Lung (tissue), 12 donors: ENCODE measurements around the gene DYNC2LI1. TPM values are rescaled to one million over a fixed set of nuclear protein-coding genes. Genes with fewer than 3 reads are reported as not detected.

Experiments
- ATAC-seq: fragments of 200-7000 bp; cut with Tn5 transposase; one replicate; pipeline ENCODE4 v1.9.1; 2020; ENCODE audit warnings: moderate number of reproducible peaks; ENCODE audit not compliant: insufficient read depth, low FRiP score
- DNase-seq, 3 donors: peaks; one replicate each; pipeline ENCODE4 v3.0.0-alpha.2; 2013 to 2017
- H3K27ac ChIP-seq, 2 donors: one replicate each; pipeline ENCODE4 v1.5.1; 2013; ENCODE audit warnings: mild to moderate bottlenecking in 2 of 2, moderate library complexity in 2 of 2, control low read depth in 1 of 2, inconsistent platforms in 1 of 2, low read depth in 1 of 2, low read length in 1 of 2
- H3K27me3 ChIP-seq, 3 donors: one replicate each; pipeline ENCODE4 v1.5.1; 2013; ENCODE audit warnings: low read length in 2 of 3; ENCODE audit not compliant: control insufficient read depth in 3 of 3, insufficient read depth in 3 of 3
- H3K36me3 ChIP-seq, 4 donors: one replicate each; pipeline ENCODE4 v1.5.1; 2013; ENCODE audit warnings: low read length in 4 of 4, mild to moderate bottlenecking in 1 of 4, moderate library complexity in 1 of 4; ENCODE audit not compliant: control insufficient read depth in 4 of 4, insufficient read depth in 4 of 4
- H3K4me1 ChIP-seq, 5 donors: one replicate each; pipeline ENCODE4 v1.5.1; 2013; ENCODE audit warnings: low read length in 5 of 5, mild to moderate bottlenecking in 2 of 5, moderate library complexity in 1 of 5; ENCODE audit not compliant: control insufficient read depth in 5 of 5, insufficient read depth in 5 of 5
- H3K4me3 ChIP-seq: one replicate; pipeline ENCODE4 v1.5.1; 2013; ENCODE audit warnings: mild to moderate bottlenecking, control low read depth, moderate library complexity
- H3K9ac ChIP-seq, 2 donors: one replicate each; pipeline ENCODE4 v1.5.1; 2013; ENCODE audit warnings: low read length in 2 of 2, control low read depth in 1 of 2; ENCODE audit not compliant: insufficient read depth in 1 of 2
- H3K9me3 ChIP-seq, 4 donors: one replicate each; pipeline ENCODE4 v1.5.1; 2013; ENCODE audit warnings: low read length in 3 of 4, mild to moderate bottlenecking in 1 of 4, moderate library complexity in 1 of 4; ENCODE audit not compliant: control insufficient read depth in 4 of 4, insufficient read depth in 3 of 4
- WGBS, 2 donors: extraction: QIAGEN DNeasy Blood & Tissue Kit; methylation state at CpG; one replicate each; pipeline ENCODE4 v1.1.7; 2013; 5-methylcytosine and 5-hydroxymethylcytosine counted together
- polyA plus RNA-seq, 2 donors: library from polyadenylated mRNA; stranded (reverse); fragments of 200-250 nt; gene quantifications; one replicate each; pipeline ENCODE4 v1.2.1, GENCODE V29; 2013
- total RNA-seq, 2 donors: library from RNA; depleted of rRNA in 1 of 2; stranded (reverse); fragments of >200 nt in 1 of 2; gene quantifications; one replicate each; pipeline ENCODE4 v1.2.1, GENCODE V29; 2014 to 2021
- TF ChIP-seq, protein P1 (sequence below): IDR thresholded peaks from 2 replicates; pipeline ENCODE4 v1.5.1; 2012; ENCODE audit warnings: mild to moderate bottlenecking; ENCODE audit errors: control extremely low read depth, extremely low read depth
- donor health status: control.
- donor health status: control.
- donor health status: Bipolar disorder and iron deficiency.
- donor health status: healthy.
- donor health status: DM: yes; HTN: yes; CAD: no.

Gene DYNC2LI1
- total and polyA plus RNA-seq, 4 donors, result 15.4 to 99.7 (median 24.9) TPM

DNA sequence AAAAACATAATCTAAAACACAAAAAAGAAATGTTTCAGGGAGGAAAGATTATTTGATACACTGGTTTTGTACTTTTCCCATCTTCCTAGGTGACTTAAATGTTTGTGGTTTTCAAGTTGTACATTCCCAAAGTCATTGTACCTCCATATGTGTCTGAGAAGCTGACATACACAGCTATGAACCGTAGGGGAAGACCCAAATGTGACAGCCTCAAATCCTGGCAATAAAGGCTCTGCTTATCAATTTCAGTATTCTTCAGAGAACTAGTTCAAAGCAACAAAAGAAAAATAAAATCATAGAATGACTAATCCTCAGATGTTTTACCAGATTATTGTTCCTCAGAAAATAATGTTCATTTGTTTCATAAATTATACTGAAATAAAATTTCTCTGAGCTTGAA, 2.5 kb downstream of the DYNC2LI1 start:
- no peak overlapping the region for H3K27ac ChIP-seq
- H3K4me1 ChIP-seq, result peaks cover 0 to 19% (median 4%) of the 10 kb centered on the region in 5 donors
- no peak overlapping the region for H3K4me3 ChIP-seq
- no peak overlapping the region for H3K9ac ChIP-seq
- no peaks in the 10 kb centered on the region for H3K9me3 ChIP-seq
- H3K36me3 ChIP-seq, result peaks cover 6 to 19% (median 8%) of the 10 kb centered on the region in 4 donors
- ATAC-seq, result no peak
- WGBS, 2 donors, result 72 to 90% methylated on average over 1 of the region's 1 CpG
- TF ChIP-seq, protein P1, sequence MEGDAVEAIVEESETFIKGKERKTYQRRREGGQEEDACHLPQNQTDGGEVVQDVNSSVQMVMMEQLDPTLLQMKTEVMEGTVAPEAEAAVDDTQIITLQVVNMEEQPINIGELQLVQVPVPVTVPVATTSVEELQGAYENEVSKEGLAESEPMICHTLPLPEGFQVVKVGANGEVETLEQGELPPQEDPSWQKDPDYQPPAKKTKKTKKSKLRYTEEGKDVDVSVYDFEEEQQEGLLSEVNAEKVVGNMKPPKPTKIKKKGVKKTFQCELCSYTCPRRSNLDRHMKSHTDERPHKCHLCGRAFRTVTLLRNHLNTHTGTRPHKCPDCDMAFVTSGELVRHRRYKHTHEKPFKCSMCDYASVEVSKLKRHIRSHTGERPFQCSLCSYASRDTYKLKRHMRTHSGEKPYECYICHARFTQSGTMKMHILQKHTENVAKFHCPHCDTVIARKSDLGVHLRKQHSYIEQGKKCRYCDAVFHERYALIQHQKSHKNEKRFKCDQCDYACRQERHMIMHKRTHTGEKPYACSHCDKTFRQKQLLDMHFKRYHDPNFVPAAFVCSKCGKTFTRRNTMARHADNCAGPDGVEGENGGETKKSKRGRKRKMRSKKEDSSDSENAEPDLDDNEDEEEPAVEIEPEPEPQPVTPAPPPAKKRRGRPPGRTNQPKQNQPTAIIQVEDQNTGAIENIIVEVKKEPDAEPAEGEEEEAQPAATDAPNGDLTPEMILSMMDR, result no peak
- DNase-seq, result no peak
- H3K27me3 ChIP-seq, result no peaks in the 10 kb centered on the region

DNA sequence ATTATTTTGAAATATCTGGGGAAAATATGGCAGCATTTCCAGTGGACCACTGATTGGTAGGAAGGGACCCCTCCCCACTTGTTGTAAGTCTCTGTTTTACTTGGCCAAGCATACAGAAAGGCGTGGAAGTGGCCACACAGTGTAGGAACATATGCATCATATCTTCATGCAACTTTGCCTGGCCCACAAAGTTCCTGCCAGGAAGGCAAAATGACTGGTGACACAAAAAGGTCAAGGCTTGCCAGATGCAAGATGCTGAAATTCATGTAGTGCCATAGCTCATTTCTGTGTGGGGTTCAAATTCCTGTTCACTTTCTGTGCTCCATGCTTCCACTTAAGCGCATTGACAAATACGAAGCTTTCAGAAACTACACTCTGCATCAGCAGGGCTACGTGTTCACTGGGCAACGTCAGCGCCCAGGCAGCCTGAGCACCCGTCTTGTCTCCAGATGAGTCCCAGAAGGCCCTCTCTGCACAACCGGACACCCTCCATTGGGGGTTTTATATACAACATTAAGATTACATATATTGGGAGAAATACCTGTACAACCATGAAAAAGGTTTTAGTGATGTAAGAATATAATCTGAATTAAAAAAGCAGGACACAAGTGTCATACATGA, 3.6 kb downstream of the DYNC2LI1 start:
- Histone ChIP-seq H3K9me3 (no peaks in the 10 kb centered on the region), H3K4me1 (peaks cover 0 to 19% (median 4%) of the 10 kb centered on the region in 5 donors), H3K4me3 (no peak overlapping the region), H3K27ac (peak overlapping the region in 1 of 2 donors; percentile 17), H3K9ac (no peak overlapping the region), H3K27me3 (no peaks in the 10 kb centered on the region), H3K36me3 (peaks cover 6 to 19% (median 8%) of the 10 kb centered on the region in 4 donors)
- DNase-seq, result peak; percentile 84 to 95 (median 95)
- TF ChIP-seq, protein P1, result no peak
- WGBS, 2 donors, result 91 to 92% methylated on average over 8 of the region's 8 CpGs
- no peak for ATAC-seq

DNA sequence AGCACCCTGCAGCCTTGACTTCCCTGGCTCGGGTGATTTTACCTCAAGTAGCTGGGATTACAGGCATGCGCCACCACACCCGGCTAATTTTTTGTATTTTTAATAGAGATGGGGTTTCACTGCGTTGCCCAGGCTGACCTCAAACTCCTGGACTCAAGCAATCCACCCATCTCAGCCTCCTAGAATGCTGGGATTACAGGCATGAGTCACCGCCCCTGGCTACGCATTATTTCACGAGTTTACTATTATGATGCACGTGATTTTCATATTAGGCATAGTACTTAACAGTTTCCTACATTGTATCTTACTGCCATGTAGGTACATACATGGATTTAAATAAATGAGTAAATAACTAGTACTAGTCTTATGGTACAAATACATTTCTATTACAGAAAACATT, 4.4 kb downstream of the DYNC2LI1 start:
- Histone ChIP-seq H3K4me3 (no peak overlapping the region), H3K9ac (no peak overlapping the region), H3K27me3 (no peaks in the 10 kb centered on the region), H3K27ac (no peak overlapping the region), H3K9me3 (no peaks in the 10 kb centered on the region), H3K36me3 (peaks cover 6 to 19% (median 8%) of the 10 kb centered on the region in 4 donors), H3K4me1 (peaks cover 0 to 19% (median 4%) of the 10 kb centered on the region in 5 donors)
- ATAC-seq (no peak), DNase-seq (no peak)
- WGBS, 2 donors, result 96 to 98% methylated on average over 8 of the region's 8 CpGs
- TF ChIP-seq, protein P1, result no peak

DNA sequence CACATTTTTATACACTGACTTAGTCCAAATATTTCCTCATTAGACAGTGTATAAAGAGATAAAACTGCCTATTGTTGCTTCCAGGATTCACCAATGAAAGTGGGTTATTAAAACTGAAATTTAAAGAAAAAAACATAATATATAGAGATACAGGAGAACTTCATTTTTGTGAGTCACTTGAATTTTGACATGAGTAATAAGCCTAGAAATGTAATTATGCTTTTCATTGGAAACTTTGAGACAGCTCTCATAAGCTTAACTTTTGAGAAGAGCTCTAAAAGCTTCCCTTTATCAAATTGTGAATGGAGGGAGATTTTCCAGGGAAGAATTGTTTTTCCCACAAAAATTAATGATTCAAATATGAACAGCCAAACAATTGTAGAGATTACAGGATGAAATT, 14.1 kb downstream of the DYNC2LI1 start:
- Histone ChIP-seq H3K4me3 (no peak overlapping the region), H3K27ac (no peak overlapping the region), H3K36me3 (peaks cover 0 to 33% (median 9%) of the 10 kb centered on the region in 4 donors), H3K27me3 (no peaks in the 10 kb centered on the region), H3K4me1 (peaks cover 0 to 56% (median 0%) of the 10 kb centered on the region in 5 donors), H3K9me3 (no peaks in the 10 kb centered on the region), H3K9ac (no peak overlapping the region)
- TF ChIP-seq, protein P1, result no peak
- DNase-seq (no peak), ATAC-seq (no peak)
